ENCODE data around the gene PRCD.
A peak's percentile ranks its signal among the peaks of the same experiment; 100 is the strongest.
"Not testable (repeated sequence)": the region's sequence is repeated elsewhere in the genome, so short reads cannot be mapped to it uniquely, and the experiment has no call there.

The PRCD gene

GRCh38 chr17:76504117-76504516, 35.7 kb upstream of the PRCD start:
- no peak for DNase-seq (ENCODE audit: low spot score)

GRCh38 chr17:76506408-76507345, 33.2 kb upstream of the PRCD start:
- DNase-seq (ENCODE audit: low spot score) = peak; percentile 90

GRCh38 chr17:76508472-76509063, 31.3 kb upstream of the PRCD start:
- not testable (repeated sequence) for DNase-seq (ENCODE audit: low spot score)

- no peak for DNase-seq (ENCODE audit: low spot score)
Observed at GRCh38 chr17:76510831-76511244, 29.0 kb upstream of the PRCD start.

GRCh38 chr17:76511668-76512365, 28.0 kb upstream of the PRCD start:
- no peak for DNase-seq (ENCODE audit: low spot score)

GRCh38 chr17:76512366-76513305, 27.2 kb upstream of the PRCD start:
- DNase-seq (ENCODE audit: low spot score) = no peak

- DNase-seq (ENCODE audit: low spot score) = no peak
Observed at GRCh38 chr17:76513306-76513692, 26.5 kb upstream of the PRCD start.

GRCh38 chr17:76514355-76514754, 25.5 kb upstream of the PRCD start:
- DNase-seq (ENCODE audit: low spot score) = not testable (repeated sequence)

- peak; percentile 93 for DNase-seq (ENCODE audit: low spot score)
Observed at GRCh38 chr17:76515274-76515949, 24.4 kb upstream of the PRCD start.

GRCh38 chr17:76517638-76518038, 22.2 kb upstream of the PRCD start:
- no peak for DNase-seq (ENCODE audit: low spot score)

GRCh38 chr17:76519048-76519966, 20.5 kb upstream of the PRCD start:
- DNase-seq (ENCODE audit: low spot score) = no peak

GRCh38 chr17:76521262-76521661, 18.6 kb upstream of the PRCD start:
- DNase-seq (ENCODE audit: low spot score) = no peak

GRCh38 chr17:76521683-76522082, 18.2 kb upstream of the PRCD start:
- not testable (repeated sequence) for DNase-seq (ENCODE audit: low spot score)

- peak; percentile 78 for DNase-seq (ENCODE audit: low spot score)
Observed at GRCh38 chr17:76523084-76524037, 16.5 kb upstream of the PRCD start.

- no peak for DNase-seq (ENCODE audit: low spot score)
Observed at GRCh38 chr17:76524598-76525512, 15.0 kb upstream of the PRCD start.

GRCh38 chr17:76525513-76525833, 14.4 kb upstream of the PRCD start:
- DNase-seq (ENCODE audit: low spot score) = not testable (repeated sequence)

GRCh38 chr17:76527016-76527415, 12.8 kb upstream of the PRCD start:
- DNase-seq (ENCODE audit: low spot score) = not testable (repeated sequence)

Data from activated CD4-positive, alpha-beta T cell treated with anti-CD3 and anti-CD28 coated beads, Interleukin-2, Interleukin-4, amounts not matched to agents 100 ng/mL and 50 ng/mL, durations not matched to agents 16 hours and 8 hours (primary cell).